GM15510 (cell line): ENCODE data around the gene SSNA1.

Experiments
- POLR2A ChIP-seq: IDR thresholded peaks from 3 replicates; pipeline ENCODE4 v1.6.1; 2011; ENCODE audit warnings: borderline replicate concordance; ENCODE audit not compliant: insufficient read length; ENCODE audit errors: extremely low read depth

SSNA1 gene

GRCh38 chr9:137222190-137223077, 34.0 kb downstream of the SSNA1 start, which contains the start of gene RNF208:
Gene RNF208, minus strand, starts transcription at chr9:137222240. Its CDS starts 1,028 bp downstream, at chr9:137221212.
- TF ChIP-seq POLR2A = no peak

DNA sequence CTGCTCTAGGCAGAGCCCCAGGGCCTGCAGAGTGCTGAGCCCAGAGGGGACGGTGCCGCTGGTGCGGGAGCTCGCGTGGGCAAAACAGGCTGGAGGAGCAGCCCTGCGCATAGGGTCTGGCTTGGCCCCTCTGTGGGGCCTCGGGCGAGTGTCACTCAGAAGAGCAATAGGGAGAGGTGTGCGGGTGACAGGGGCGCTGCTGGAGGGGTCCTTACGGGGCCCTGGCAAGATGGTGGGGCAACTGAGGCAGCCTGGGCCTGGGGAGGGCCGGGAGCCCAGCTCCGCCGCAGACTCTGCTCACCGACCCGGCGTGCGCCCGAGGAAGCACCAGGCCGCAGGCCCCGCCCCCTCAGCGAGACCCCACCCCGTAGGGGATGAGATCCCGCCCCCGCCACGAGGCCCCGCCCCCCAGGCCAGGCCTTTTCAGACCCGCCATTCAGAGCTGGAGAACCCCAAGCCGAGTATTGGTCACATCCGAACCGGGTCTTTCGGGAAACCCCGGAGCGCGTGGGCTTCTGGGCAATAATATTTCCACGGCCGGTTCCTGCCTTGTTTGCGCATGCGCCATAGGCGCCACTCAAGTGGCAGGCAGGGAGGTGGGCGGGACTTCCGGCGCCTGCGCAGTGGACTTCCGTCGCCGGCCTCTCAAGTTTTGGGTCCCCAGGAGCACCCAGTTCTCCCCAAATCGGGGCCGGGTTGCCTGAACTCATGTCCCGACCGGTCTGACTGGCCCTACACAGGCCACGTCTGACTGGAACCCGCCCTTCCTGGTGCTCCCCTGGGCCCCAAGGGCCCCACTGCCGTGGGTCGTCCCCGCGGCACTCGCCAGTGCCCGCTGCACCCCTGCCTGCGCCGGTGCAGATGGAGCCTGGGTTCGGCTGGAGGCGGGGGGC, 34.8 kb downstream of the SSNA1 start:
- peak; percentile 74 for TF ChIP-seq POLR2A

DNA sequence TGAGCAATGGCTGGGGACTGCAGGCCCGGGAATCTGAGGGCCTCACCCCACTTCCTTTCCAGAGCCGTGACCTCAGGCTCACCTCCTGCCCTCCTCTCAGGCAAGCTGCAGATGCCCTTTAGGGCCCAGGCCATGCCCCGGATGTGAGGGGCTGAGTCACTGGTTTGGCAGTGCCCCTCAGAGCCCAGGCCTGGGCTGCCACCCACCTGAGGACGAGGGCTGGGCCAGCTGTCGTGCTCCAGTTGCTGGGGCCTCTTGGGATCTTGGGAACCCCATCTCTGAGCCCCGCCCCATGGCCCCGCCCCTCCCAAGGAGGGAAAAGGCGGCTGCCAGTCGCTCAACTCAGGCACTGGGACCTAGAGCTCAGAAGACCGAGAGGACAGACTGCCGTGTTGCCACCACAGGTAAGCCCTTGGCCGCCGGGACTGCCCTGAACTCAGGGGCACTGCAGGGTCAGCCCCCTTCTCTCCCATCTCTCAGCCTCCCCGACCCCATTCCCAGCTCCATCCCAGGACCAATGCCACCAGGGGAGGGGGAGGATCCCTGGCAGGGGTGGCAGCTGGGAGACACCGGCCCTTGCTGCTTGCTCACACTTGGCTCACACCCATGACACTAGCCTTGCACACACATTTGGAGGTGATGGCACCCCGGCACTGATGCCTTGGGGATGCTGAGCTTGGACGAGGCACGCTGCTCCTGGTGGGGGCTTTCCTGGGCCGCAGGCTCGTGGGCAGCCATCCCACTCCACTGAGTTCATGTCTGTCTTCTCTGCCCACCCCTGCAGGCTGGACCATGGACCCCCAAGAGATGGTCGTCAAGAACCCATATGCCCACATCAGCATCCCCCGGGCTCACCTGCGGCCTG, 36.6 kb downstream of the SSNA1 start, which contains the start of gene CYSRT1:
TSS of gene CYSRT1 (plus strand) at position 345 of the 865 bp plus-strand sequence. CDS start at position 793, 448 bp downstream.
- TF ChIP-seq POLR2A = no peak

DNA sequence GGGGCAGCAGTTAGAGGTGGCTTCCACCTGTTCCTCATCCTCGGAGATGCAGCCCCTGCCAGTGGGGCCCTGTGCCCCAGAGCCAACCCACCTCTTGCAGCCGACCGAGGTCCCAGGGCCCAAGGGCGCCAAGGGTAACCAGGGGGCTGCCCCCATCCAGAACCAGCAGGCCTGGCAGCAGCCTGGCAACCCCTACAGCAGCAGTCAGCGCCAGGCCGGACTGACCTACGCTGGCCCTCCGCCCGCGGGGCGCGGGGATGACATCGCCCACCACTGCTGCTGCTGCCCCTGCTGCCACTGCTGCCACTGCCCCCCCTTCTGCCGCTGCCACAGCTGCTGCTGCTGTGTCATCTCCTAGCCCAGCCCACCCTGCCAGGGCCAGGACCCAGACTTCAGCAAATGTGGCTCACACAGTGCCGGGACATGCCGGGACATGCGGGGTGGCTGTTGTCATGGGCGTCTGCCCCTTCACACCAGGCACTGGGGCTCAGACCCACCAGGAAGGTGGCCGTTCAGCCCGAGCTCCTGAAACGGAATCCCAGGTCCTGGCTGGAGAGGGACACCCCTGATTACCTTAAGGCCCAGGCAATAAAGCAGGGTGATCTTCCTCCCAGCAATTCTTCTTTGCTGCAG, 37.3 kb downstream of the SSNA1 start:
- no peak for TF ChIP-seq POLR2A

- TF ChIP-seq POLR2A = no peak
Measured at GRCh38 chr9:137226338-137227053, 38.0 kb downstream of the SSNA1 start.

DNA sequence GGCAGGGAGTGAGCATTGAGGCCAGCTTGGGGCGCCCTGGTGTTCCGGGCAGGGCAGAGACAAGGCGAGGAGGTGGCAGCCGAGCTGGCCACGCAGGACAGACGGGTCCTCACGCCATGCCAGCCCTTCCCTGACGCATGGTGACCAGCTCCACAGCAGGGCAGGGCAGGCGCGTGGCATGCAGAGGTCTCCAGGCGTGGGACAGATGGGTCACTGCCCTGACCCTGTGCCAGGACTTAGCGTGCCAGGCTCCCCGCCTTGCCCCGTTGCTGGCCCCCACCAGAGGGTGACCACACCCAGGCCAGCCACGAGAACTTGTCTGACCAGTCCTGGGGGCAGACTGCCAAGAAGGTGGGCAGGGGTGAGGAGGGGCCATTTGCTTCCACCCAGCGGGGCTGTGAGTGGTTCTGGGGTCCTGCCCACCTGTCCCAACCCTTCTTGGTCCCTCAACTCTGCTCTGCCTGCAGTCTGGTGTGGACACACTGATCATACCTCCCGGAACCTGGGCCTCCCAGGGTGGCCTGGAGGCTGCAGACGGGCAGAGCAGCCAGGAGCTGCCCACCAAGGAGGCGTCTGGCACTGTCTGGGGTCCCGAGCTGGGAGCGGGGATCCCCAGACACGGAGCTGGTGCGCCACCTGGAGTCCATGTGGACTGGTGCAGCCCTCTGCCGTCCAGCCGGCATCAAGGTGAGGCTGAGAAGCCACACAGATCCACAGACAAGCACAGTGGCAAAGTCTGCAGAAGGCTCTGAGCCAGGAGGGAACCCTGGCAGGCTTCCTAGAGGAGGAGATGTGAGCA, 38.8 kb downstream of the SSNA1 start, which contains the start of gene RNF224:
TSS of gene RNF224 (plus strand) at position 449 of the 799 bp plus-strand sequence. CDS start 834 bp downstream, outside the sequence.
- no peak for TF ChIP-seq POLR2A

- TF ChIP-seq POLR2A = no peak
Measured at GRCh38 chr9:137227853-137228505, 39.5 kb downstream of the SSNA1 start.

- TF ChIP-seq POLR2A = no peak
Measured at GRCh38 chr9:137228506-137228967, 40.1 kb downstream of the SSNA1 start.

- no peak for TF ChIP-seq POLR2A
Measured at GRCh38 chr9:137228968-137229896, 40.8 kb downstream of the SSNA1 start.

GRCh38 chr9:137229903-137230704, 41.6 kb downstream of the SSNA1 start:
- TF ChIP-seq POLR2A = no peak
